Heart left ventricle (tissue), 16 donors: ENCODE results near the gene CCDC32. TPM values are rescaled to one million over a fixed set of nuclear protein-coding genes. Genes with fewer than 3 reads are reported as not detected.

ENCODE experiments used
- ATAC-seq, 4 donors: fragments of 200-7000 bp; cut with Tn5 transposase; one replicate each; pipeline ENCODE4 v1.9.1; 2020 to 2022; ENCODE audit warnings: moderate library complexity in 4 of 4, mild to moderate bottlenecking in 3 of 4, moderate number of reproducible peaks in 1 of 4
- DNase-seq, 5 donors: peaks; one replicate each; pipeline ENCODE4 v3.0.0-alpha.2; 2020
- H3K27ac ChIP-seq, 12 donors: fragments of 200-600 bp; sonication (generic) in 4 of 12; one replicate each; pipeline versions ENCODE4 v1.5.0 to v1.8.0; 2016 to 2022; ENCODE audit warnings: mild to moderate bottlenecking in 2 of 12
- H3K27me3 ChIP-seq, 9 donors: fragments of 200-600 bp; sonication (generic) in 2 of 9; one replicate each; pipeline versions ENCODE4 v1.5.1 to v1.8.0; 2016 to 2022; ENCODE audit warnings: mild to moderate bottlenecking in 3 of 9
- H3K36me3 ChIP-seq, 9 donors: fragments of 200-600 bp; sonication (generic) in 2 of 9; one replicate each; pipeline versions ENCODE4 v1.5.0 to v1.8.0; 2018 to 2022; ENCODE audit warnings: mild to moderate bottlenecking in 2 of 9
- H3K4me1 ChIP-seq, 12 donors: fragments of 200-600 bp; sonication (generic) in 4 of 12; one replicate each; pipeline versions ENCODE4 v1.5.0 to v1.8.0; 2016 to 2022; ENCODE audit warnings: mild to moderate bottlenecking in 3 of 12
- H3K4me3 ChIP-seq, 12 donors: fragments of 200-600 bp; sonication (generic) in 4 of 12; one replicate each; pipeline versions ENCODE4 v1.5.0 to v1.8.0; 2017 to 2022; ENCODE audit warnings: mild to moderate bottlenecking in 9 of 12, moderate library complexity in 4 of 12
- H3K9me3 ChIP-seq, 12 donors: fragments of 200-600 bp; sonication (generic) in 4 of 12; one replicate each; pipeline versions ENCODE4 v1.5.0 to v1.8.0; 2016 to 2022; ENCODE audit warnings: mild to moderate bottlenecking in 1 of 12
- POLR2A ChIP-seq, 2 donors: fragments of 450-650 bp; IDR thresholded peaks; one replicate each; pipeline ENCODE4 v1.6.1; 2017; ENCODE audit warnings: antibody characterized with exemption in 2 of 2, mild to moderate bottlenecking in 2 of 2, moderate library complexity in 2 of 2
- WGBS, 4 donors: extraction: QIAGEN DNeasy Blood & Tissue Kit in 2 of 4; methylation state at CpG; one replicate each; pipeline versions ENCODE4 v1.1.5 to v1.1.7; 2013 to 2018; 5-methylcytosine and 5-hydroxymethylcytosine counted together
- intact Hi-C, 10 donors: fragments of 100-400 bp; cut with DNase I; formaldehyde crosslinking; loops; one replicate each; pipeline versions ENCODE4 v1.11.1 to v1.14.2; 2022
- polyA plus RNA-seq, 2 donors: library from polyadenylated mRNA; stranded (reverse); fragments of 200-250 nt; gene quantifications; one replicate each; pipeline ENCODE4 v1.2.3, GENCODE V29; 2013
- total RNA-seq, 9 donors: library from RNA; depleted of rRNA in 2 of 9; stranded (reverse); fragments of >200 nt in 2 of 9; fragmentation: NEBNext Ultra II Directional in 3 of 9; extraction: Animal tissue kit (Norgen Biotek cat#: 25700) in 3 of 9; gene quantifications; one replicate each; pipeline versions ENCODE4 v1.1.0 to v1.2.4, GENCODE V29; 2016 to 2023
- TF ChIP-seq, protein P1 (sequence below), 12 donors: fragments of 200-600 bp; sonication (generic) in 4 of 12; IDR thresholded peaks; one replicate each; pipeline versions ENCODE4 v1.5.0 to v1.8.0; 2018 to 2022; ENCODE audit warnings: antibody characterized with exemption in 12 of 12, mild to moderate bottlenecking in 5 of 12
- donor health status: ischemic (EF 13 %, LVEDD 7.1; RV severe dilation, severe dysfunction).
- donor health status: healthy with polysubstance abuse.
- donor health status: DM: no; HTN: yes; CAD: no.
- donor health status: DM: no; HTN: no; CAD: no.
- donor health status: ischemic (EF 25% LVEDD 6.9; RV normal size, moderate dysfunction).
- donor health status: ischemic (EF 25% LVEDD 5.7; RV mildly dilated, moderate dysfunction).
- donor health status: healthy.
- donor health status: DM: yes; HTN: yes; CAD: no.
- donor health status: ischemic (EF 35%, LVEDD 5.7; RV mildly dilated, moderate dysfunction).
- donor health status: nonischemic (EF 11% LVEDD 7.7; RV severe dilation, severe dysfunction).
- donor health status: DM: yes; HTN: yes; CAD: no.
- donor health status: PGD.
- donor health status: ischemic (EF 29% LVEDD 5.4; RV normal size, mild dysfunction).
- donor health status: nonischemic (EF 23%, LVEDD 6.1; RV moderate dilation, normal function).

CCDC32 gene
- total and polyA plus RNA-seq, 11 donors, result 13.0 to 38.2 (median 25.4) TPM

DNA sequence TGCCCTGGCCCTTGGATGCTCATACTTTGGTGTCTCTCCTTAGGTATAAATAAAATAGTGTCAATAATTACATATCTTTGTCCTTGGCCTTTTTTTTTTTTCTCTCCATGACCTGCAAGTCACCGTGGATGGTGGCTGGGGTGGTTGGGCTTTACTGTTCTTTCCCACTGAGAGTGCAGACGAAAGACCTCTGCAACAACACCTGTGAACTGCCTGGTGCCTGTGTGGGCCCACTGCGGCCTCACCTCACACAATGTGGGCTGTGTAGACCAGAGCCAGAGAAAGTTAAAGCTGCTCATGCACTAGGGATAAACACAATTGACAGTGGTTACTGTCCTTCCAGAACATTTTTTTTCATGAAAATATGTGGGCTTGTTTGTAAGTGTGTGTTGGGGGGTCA is 39.0 kb downstream of the CCDC32 start:
- ATAC-seq (no peak), DNase-seq (no peak)
- no peak for TF ChIP-seq POLR2A (IDR thresholded peaks at IDR 0.05)
- TF ChIP-seq, protein P1, sequence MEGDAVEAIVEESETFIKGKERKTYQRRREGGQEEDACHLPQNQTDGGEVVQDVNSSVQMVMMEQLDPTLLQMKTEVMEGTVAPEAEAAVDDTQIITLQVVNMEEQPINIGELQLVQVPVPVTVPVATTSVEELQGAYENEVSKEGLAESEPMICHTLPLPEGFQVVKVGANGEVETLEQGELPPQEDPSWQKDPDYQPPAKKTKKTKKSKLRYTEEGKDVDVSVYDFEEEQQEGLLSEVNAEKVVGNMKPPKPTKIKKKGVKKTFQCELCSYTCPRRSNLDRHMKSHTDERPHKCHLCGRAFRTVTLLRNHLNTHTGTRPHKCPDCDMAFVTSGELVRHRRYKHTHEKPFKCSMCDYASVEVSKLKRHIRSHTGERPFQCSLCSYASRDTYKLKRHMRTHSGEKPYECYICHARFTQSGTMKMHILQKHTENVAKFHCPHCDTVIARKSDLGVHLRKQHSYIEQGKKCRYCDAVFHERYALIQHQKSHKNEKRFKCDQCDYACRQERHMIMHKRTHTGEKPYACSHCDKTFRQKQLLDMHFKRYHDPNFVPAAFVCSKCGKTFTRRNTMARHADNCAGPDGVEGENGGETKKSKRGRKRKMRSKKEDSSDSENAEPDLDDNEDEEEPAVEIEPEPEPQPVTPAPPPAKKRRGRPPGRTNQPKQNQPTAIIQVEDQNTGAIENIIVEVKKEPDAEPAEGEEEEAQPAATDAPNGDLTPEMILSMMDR (IDR thresholded peaks at IDR 0.05), result no peak
- no peaks in the 10 kb centered on the region for H3K9me3 ChIP-seq
- no peak overlapping the region for H3K4me3 ChIP-seq
- whole genome bisulfite sequencing, 4 donors, result 83 to 91% (median 87%) methylated on average over 3 of the region's 3 CpGs
- intact Hi-C loops, result loop anchor here in 1 of 10 donors (10.0 kb wide), 1 partner anchor 369 kb away; the partner anchor contains the start of gene VPS18
- H3K27me3 ChIP-seq, result no peaks in the 10 kb centered on the region
- peaks cover 0 to 8% (median 0%) of the 10 kb centered on the region in 12 donors for H3K4me1 ChIP-seq
- no peak overlapping the region for H3K27ac ChIP-seq
- H3K36me3 ChIP-seq, result no peaks in the 10 kb centered on the region

DNA sequence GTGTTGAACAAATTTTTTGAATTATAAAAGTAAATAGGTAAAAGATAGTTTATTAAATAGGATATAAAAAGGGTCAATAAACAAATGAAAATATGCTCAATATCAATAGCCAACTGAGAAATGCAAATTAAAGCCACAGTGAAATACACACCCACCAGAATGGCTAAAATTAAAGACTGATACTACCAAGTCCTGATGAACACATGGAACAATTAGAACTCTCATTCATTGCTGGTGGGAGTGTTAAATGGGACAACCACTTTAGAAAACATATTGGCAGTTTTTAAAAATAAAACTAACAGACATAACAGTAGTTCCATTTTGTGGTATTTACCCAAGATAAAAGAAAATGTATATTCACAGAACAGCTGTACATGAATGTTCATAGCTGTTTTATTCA is 41.2 kb downstream of the CCDC32 start:
- no peak overlapping the region for H3K4me3 ChIP-seq
- peaks cover 0 to 8% (median 0%) of the 10 kb centered on the region in 12 donors for H3K4me1 ChIP-seq
- TF ChIP-seq POLR2A (IDR thresholded peaks at IDR 0.05), result no peak
- TF ChIP-seq, protein P1 (IDR thresholded peaks at IDR 0.05), result no peak
- no peak for ATAC-seq
- H3K27ac ChIP-seq, result no peak overlapping the region
- no peaks in the 10 kb centered on the region for H3K27me3 ChIP-seq
- H3K36me3 ChIP-seq, result no peaks in the 10 kb centered on the region
- H3K9me3 ChIP-seq, result no peaks in the 10 kb centered on the region
- no peak for DNase-seq
- intact Hi-C loops, result loop anchor here in 2 of 10 donors (5.0 to 10.0 kb wide), 2 partner anchors 49 to 371 kb away; partner anchors contain the start of gene VPS18 (in 1 of the 2)

DNA sequence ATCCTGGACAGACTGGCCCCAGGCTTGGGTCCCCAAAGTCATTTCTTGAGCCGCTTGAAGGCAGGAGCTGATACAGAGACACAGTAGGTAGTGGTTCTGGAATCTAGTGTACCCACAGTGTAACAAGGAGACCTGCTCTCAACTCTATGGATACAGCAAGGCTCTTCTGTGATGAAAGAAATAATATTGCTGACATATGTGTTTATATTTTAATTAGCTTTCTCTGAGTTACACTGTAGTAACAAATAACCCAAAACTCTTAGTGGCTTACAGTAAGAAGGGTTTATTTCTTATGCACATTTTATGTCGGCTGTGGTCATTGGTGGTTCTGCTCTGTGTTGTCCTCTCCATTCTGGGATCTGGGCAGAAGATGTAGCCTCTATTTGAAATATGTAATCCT is 48.5 kb downstream of the CCDC32 start:
- Histone ChIP-seq H3K27ac (no peak overlapping the region), H3K4me3 (no peak overlapping the region), H3K27me3 (peaks cover 0 to 9% (median 0%) of the 10 kb centered on the region in 9 donors), H3K9me3 (no peaks in the 10 kb centered on the region), H3K36me3 (no peaks in the 10 kb centered on the region), H3K4me1 (peaks cover 0 to 8% (median 4%) of the 10 kb centered on the region in 12 donors)
- 93 to 97% (median 95%) methylated on average over 2 of the region's 2 CpGs for WGBS, 4 donors
- intact Hi-C loops, result loop anchor here in 3 of 10 donors (5.0 to 10.0 kb wide), 3 partner anchors 46 to 376 kb away; partner anchors contain the start of genes VPS18 (in 2 of the 3), CCDC32 (in 1 of the 3) and RPUSD2 (in 1 of the 3)
- no peak for TF ChIP-seq POLR2A (IDR thresholded peaks at IDR 0.05)
- TF ChIP-seq, protein P1 (IDR thresholded peaks at IDR 0.05), result no peak
- ATAC-seq (no peak), DNase-seq (no peak)

DNA sequence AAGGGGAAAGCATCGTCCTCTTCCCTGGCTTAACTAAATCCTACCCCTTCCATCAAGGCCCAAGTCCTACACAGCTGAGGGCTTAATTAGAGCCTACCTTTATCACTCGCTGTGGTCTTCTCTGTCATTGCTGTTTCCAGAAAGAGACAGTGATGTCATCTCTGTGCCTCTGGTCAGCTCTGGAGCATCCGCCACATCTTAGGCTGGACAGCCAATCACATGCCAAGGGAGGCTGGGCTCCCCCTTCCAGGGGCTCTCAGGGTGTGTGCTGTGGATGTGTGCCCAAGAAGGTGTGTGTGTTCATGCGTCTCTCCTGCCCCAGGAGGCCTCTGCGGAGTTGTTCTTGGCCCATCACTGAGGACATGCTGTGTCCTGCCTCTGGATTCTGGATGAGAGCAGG is 51.2 kb downstream of the CCDC32 start:
- Histone ChIP-seq H3K27me3 (peaks cover 0 to 27% (median 0%) of the 10 kb centered on the region in 9 donors), H3K27ac (no peak overlapping the region), H3K4me1 (peaks cover 0 to 16% (median 10%) of the 10 kb centered on the region in 12 donors), H3K4me3 (no peak overlapping the region), H3K9me3 (no peaks in the 10 kb centered on the region), H3K36me3 (no peaks in the 10 kb centered on the region)
- TF ChIP-seq, protein P1 (IDR thresholded peaks at IDR 0.05), result no peak
- no peak for TF ChIP-seq POLR2A (IDR thresholded peaks at IDR 0.05)
- DNase-seq (no peak), ATAC-seq (no peak)
- intact Hi-C loops, result loop anchor here in 2 of 10 donors (5.0 to 10.0 kb wide), 3 partner anchors 51 to 79 kb away; partner anchors contain the start of genes BAHD1 (in 1 of the 2), CCDC32 (in 1 of the 2), KNL1 (in 1 of the 2) and RPUSD2 (in 1 of the 2)
- WGBS, 4 donors, result 84 to 92% (median 86%) methylated on average over 3 to 5 of the region's 5 CpGs
